GM23338 (cell line): Measurements from ENCODE around the gene ZNF708. TPM values are rescaled to one million over a fixed set of nuclear protein-coding genes. Genes with fewer than 3 reads are reported as not detected.

Experiments used
- ATAC-seq: fragments of 200-7000 bp; cut with Tn5 transposase; 3 replicates; pipeline ENCODE4 v1.9.1; 2020
- DNase-seq: peaks from one replicate; pipeline ENCODE4 v3.0.0-alpha.2; 2015; ENCODE audit warnings: low spot score
- H2AFZ ChIP-seq: fragments of 200-600 bp; sonication (generic); 2 replicates; pipeline ENCODE4 v1.8.0; 2016; ENCODE audit warnings: antibody characterized with exemption, mild to moderate bottlenecking, moderate library complexity
- H3F3A ChIP-seq: fragments of 200-600 bp; sonication (generic); replicated peaks from 2 replicates; pipeline ENCODE4 v1.8.0; 2017; ENCODE audit warnings: antibody characterized with exemption, mixed run types, low read depth
- H3K27ac ChIP-seq: fragments of 200-600 bp; sonication (generic); 2 replicates; pipeline ENCODE4 v1.6.1; 2016; ENCODE audit warnings: low read depth
- H3K27me3 ChIP-seq: fragments of 200-600 bp; sonication (generic); 2 replicates; pipeline ENCODE4 v1.8.0; 2016; ENCODE audit warnings: mild to moderate bottlenecking, mixed run types, moderate library complexity; ENCODE audit not compliant: insufficient read depth
- H3K36me3 ChIP-seq: fragments of 200-600 bp; sonication (generic); 2 replicates; pipeline ENCODE4 v1.8.0; 2016; ENCODE audit warnings: mild to moderate bottlenecking; ENCODE audit not compliant: insufficient read depth
- H3K4me1 ChIP-seq: fragments of 200-600 bp; sonication (generic); 2 replicates; pipeline ENCODE4 v1.8.0; 2016; ENCODE audit warnings: mild to moderate bottlenecking, moderate library complexity; ENCODE audit not compliant: insufficient read depth
- H3K4me2 ChIP-seq: fragments of 200-600 bp; sonication (generic); 2 replicates; pipeline ENCODE4 v1.7.1; 2017; ENCODE audit warnings: mixed run types
- H3K4me3 ChIP-seq: fragments of 200-600 bp; sonication (generic); 2 replicates; pipeline ENCODE4 v1.6.1; 2016; ENCODE audit warnings: mixed run types
- H3K79me2 ChIP-seq: fragments of 200-600 bp; sonication (generic); replicated peaks from 2 replicates; pipeline ENCODE4 v1.8.0; 2017; ENCODE audit warnings: mild to moderate bottlenecking; ENCODE audit not compliant: insufficient read depth
- H3K9me2 ChIP-seq: fragments of 200-600 bp; sonication (generic); 2 replicates; pipeline ENCODE4 v1.8.0; 2017; ENCODE audit not compliant: insufficient read depth
- H4K20me1 ChIP-seq: fragments of 200-600 bp; sonication (generic); replicated peaks from 2 replicates; pipeline ENCODE4 v1.8.0; 2017; ENCODE audit warnings: mild to moderate bottlenecking; ENCODE audit not compliant: insufficient read depth
- H3K27ac Mint-ChIP-seq: 2 replicates; pipeline ENCODE4 v1.8.0; 2020; ENCODE audit warnings: inconsistent platforms, mild to moderate bottlenecking, moderate library complexity, mixed read lengths
- H3K27me3 Mint-ChIP-seq: 3 replicates; pipeline ENCODE4 v1.8.0; 2022; ENCODE audit warnings: low read depth, mild to moderate bottlenecking, moderate library complexity, mixed read lengths, inconsistent platforms; ENCODE audit not compliant: insufficient read depth, poor library complexity
- H3K36me3 Mint-ChIP-seq: 3 replicates; pipeline ENCODE4 v1.8.0; 2021; ENCODE audit warnings: low read depth, mild to moderate bottlenecking, inconsistent platforms, moderate library complexity, mixed read lengths
- H3K4me1 Mint-ChIP-seq: 3 replicates; pipeline ENCODE4 v1.8.0; 2020; ENCODE audit warnings: mild to moderate bottlenecking, inconsistent platforms, mixed read lengths
- H3K4me3 Mint-ChIP-seq: 3 replicates; pipeline ENCODE4 v1.8.0; 2021; ENCODE audit warnings: moderate library complexity, mild to moderate bottlenecking, inconsistent platforms, mixed read lengths
- H3K9me3 Mint-ChIP-seq: 3 replicates; pipeline ENCODE4 v1.8.0; 2020; ENCODE audit warnings: moderate library complexity, mild to moderate bottlenecking, inconsistent platforms, mixed read lengths
- EZH2 ChIP-seq: fragments of 200-600 bp; sonication (generic); IDR thresholded peaks from one replicate; pipeline ENCODE4 v1.8.0; 2017; ENCODE audit warnings: antibody characterized with exemption, mild to moderate bottlenecking, low read depth; ENCODE audit not compliant: unreplicated experiment
- EZH2phosphoT487 ChIP-seq: fragments of 200-600 bp; sonication (generic); IDR thresholded peaks from one replicate; pipeline ENCODE4 v1.8.1; 2018; ENCODE audit warnings: antibody characterized with exemption; ENCODE audit not compliant: unreplicated experiment
- NANOG ChIP-seq: IDR thresholded peaks from 2 replicates; pipeline ENCODE4 v1.6.1; 2016; ENCODE audit warnings: antibody characterized with exemption, borderline replicate concordance
- POLR2AphosphoS5 ChIP-seq: IDR thresholded peaks from 2 replicates; pipeline ENCODE4 v1.6.1; 2016; ENCODE audit warnings: antibody characterized with exemption, low read depth
- STAT1 ChIP-seq: IDR thresholded peaks from one replicate; pipeline ENCODE4 v1.6.1; 2016; ENCODE audit warnings: antibody characterized with exemption; ENCODE audit not compliant: unreplicated experiment
- polyA plus RNA-seq: library from polyadenylated mRNA; unstranded; fragments of >200 nt; fragmentation: Nextera tagmentation; extraction: Ambion mirVana; gene quantifications from 2 replicates; pipeline ENCODE4 v1.2.1, GENCODE V29; 2016
- total RNA-seq: library from RNA; depleted of rRNA; stranded (reverse); fragments of >200 nt; shearing (Covaris generic); gene quantifications from 2 replicates; pipeline ENCODE4 v1.2.3, GENCODE V29; 2014
- TF ChIP-seq, protein P1 (sequence below), 2 experiments: fragments of 200-600 bp in 1 of 2; sonication (generic) in 1 of 2; conservative IDR thresholded peaks; 2 replicates each; pipeline versions ENCODE4 v1.5.1 to v1.6.1; 2016 to 2017; ENCODE audit warnings: antibody characterized with exemption in 2 of 2, low read depth in 2 of 2, mild to moderate bottlenecking in 2 of 2, moderate library complexity in 1 of 2
- TF ChIP-seq, protein P2 (sequence below): fragments of 250-450 bp; sonication (Bioruptor Pico); IDR thresholded peaks from 2 replicates; pipeline ENCODE4 v1.5.0; 2020; ENCODE audit warnings: mild to moderate bottlenecking, moderate library complexity
- TF ChIP-seq, protein P3 (sequence below): IDR thresholded peaks from 2 replicates; pipeline ENCODE4 v1.6.1; 2016; ENCODE audit warnings: antibody characterized with exemption

Gene ZNF708
- total and polyA plus RNA-seq, 2 experiments from 2014 or later: 15.7 to 71.9 TPM

DNA sequence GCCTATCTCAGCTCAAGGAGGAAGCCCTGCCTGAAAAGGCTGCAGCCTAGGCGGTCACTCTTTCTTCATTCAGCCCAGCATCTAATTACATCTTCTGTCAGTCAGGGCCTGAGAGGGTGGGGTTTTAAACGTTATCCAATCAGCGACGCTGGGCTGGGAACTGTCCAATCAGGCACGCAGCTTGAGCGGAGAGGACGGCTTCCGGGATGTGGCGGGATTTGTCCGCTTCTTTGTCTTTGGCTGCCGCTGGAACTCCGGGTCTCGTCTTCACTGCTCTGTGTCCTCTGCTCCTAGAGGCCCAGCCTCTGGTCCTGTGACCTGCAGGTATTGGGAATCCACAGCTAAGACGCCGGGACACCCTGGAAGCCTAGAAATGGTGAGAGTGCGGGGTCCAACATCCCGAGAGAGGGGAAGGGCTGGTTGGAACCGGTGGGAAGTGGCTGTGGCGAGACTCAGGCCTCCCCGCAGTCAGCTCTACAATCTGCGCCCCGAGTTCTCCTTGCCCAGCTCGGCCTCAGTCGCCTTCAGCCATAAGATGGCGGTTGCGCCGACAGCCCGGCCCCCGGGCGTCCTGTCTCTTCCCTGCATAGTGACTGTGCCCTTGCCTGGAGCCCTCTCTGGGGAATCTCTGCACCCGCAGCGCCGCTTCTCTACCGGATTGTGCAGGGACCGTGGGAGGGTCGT lies 29.7 kb upstream of the ZNF708 start, which contains the start of gene ZNF738:
ZNF738 (plus strand) TSS at position 233 of the 684 bp plus-strand sequence; CDS start at position 374, 141 bp downstream.
- Histone ChIP-seq H3K4me1 (peaks cover 17% of the 10 kb centered on the region; the same call in 1 of the 2 replicates), H3K27me3 (no peaks in the 10 kb centered on the region), H3K79me2 (peaks cover 49% of the 10 kb centered on the region), H3K27ac (peak within 1 kb of the TSS; percentile 90), H4K20me1 (peaks cover 29% of the 10 kb centered on the region), H3K9me2 (no peaks in the 10 kb centered on the region), H3K4me2 (peak within 1 kb of the TSS; percentile 95), H3F3A (no peaks in the 10 kb centered on the region; the same call in 1 of the 2 replicates), H3K4me3 (peak within 1 kb of the TSS; percentile 96), H3K36me3 (peaks cover 29% of the 10 kb centered on the region), H2AFZ (no peak within 1 kb of the TSS; the same call in 1 of the 2 replicates)
- Mint-ChIP-seq H3K4me3 (peak within 1 kb of the TSS; percentile 99), H3K9me3 (no peaks in the 10 kb centered on the region; the same call in 2 of the 3 replicates), H3K36me3 (peaks cover 49% of the 10 kb centered on the region), H3K27ac (peak within 1 kb of the TSS; percentile 100), H3K27me3 (peaks cover 2% of the 10 kb centered on the region), H3K4me1 (peaks cover 4% of the 10 kb centered on the region; the same call in 1 of the 3 replicates)
- ATAC-seq (peak; percentile 97), DNase-seq (peak; percentile 99)
- TF ChIP-seq POLR2AphosphoS5 (peak; percentile 95), STAT1 (no peak)

DNA sequence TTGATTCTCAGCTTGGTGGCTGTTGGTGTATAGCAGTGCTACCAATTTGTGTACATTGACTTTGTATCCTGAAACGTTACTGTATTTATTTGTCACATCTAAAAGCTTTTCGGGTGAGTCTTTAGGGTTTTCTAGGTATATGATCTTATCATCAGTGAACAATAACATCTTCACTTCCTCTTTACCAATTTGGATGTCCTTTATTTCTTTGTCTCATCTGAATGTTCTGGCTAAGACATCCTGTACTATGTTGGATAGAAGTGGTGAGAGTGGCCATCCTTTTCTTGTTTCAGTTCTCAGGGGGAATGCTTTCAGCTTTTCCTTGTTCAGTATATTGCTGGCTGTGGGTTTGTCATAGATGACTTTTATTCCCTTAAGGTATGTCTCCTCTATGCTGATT lies 23.6 kb upstream of the ZNF708 start:
- Histone ChIP-seq H3K4me1 (no peaks in the 10 kb centered on the region), H3K4me2 (no peak overlapping the region), H3K4me3 (no peak overlapping the region), H3F3A (no peaks in the 10 kb centered on the region), H3K9me2 (no peaks in the 10 kb centered on the region), H3K27me3 (no peaks in the 10 kb centered on the region), H2AFZ (no peak overlapping the region), H3K79me2 (no peaks in the 10 kb centered on the region), H4K20me1 (no peaks in the 10 kb centered on the region), H3K36me3 (no peaks in the 10 kb centered on the region; the same call in 1 of the 2 replicates), H3K27ac (no peak overlapping the region)
- Mint-ChIP-seq H3K36me3 (peaks cover 7% of the 10 kb centered on the region; the same call in 2 of the 3 replicates), H3K4me3 (no peak overlapping the region), H3K27me3 (no peaks in the 10 kb centered on the region), H3K9me3 (peaks cover 16% of the 10 kb centered on the region), H3K27ac (no peak overlapping the region), H3K4me1 (no peaks in the 10 kb centered on the region)
- DNase-seq (no peak), ATAC-seq (no peak)
- TF ChIP-seq STAT1 (no peak), NANOG (no peak), EZH2phosphoT487 (no peak), EZH2 (no peak), POLR2AphosphoS5 (no peak)
- TF ChIP-seq, protein P1, sequence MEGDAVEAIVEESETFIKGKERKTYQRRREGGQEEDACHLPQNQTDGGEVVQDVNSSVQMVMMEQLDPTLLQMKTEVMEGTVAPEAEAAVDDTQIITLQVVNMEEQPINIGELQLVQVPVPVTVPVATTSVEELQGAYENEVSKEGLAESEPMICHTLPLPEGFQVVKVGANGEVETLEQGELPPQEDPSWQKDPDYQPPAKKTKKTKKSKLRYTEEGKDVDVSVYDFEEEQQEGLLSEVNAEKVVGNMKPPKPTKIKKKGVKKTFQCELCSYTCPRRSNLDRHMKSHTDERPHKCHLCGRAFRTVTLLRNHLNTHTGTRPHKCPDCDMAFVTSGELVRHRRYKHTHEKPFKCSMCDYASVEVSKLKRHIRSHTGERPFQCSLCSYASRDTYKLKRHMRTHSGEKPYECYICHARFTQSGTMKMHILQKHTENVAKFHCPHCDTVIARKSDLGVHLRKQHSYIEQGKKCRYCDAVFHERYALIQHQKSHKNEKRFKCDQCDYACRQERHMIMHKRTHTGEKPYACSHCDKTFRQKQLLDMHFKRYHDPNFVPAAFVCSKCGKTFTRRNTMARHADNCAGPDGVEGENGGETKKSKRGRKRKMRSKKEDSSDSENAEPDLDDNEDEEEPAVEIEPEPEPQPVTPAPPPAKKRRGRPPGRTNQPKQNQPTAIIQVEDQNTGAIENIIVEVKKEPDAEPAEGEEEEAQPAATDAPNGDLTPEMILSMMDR (conservative IDR thresholded peaks at IDR 0.05; ENCODE audit: low read depth in 2 of 2): no peak
- TF ChIP-seq, protein P2, sequence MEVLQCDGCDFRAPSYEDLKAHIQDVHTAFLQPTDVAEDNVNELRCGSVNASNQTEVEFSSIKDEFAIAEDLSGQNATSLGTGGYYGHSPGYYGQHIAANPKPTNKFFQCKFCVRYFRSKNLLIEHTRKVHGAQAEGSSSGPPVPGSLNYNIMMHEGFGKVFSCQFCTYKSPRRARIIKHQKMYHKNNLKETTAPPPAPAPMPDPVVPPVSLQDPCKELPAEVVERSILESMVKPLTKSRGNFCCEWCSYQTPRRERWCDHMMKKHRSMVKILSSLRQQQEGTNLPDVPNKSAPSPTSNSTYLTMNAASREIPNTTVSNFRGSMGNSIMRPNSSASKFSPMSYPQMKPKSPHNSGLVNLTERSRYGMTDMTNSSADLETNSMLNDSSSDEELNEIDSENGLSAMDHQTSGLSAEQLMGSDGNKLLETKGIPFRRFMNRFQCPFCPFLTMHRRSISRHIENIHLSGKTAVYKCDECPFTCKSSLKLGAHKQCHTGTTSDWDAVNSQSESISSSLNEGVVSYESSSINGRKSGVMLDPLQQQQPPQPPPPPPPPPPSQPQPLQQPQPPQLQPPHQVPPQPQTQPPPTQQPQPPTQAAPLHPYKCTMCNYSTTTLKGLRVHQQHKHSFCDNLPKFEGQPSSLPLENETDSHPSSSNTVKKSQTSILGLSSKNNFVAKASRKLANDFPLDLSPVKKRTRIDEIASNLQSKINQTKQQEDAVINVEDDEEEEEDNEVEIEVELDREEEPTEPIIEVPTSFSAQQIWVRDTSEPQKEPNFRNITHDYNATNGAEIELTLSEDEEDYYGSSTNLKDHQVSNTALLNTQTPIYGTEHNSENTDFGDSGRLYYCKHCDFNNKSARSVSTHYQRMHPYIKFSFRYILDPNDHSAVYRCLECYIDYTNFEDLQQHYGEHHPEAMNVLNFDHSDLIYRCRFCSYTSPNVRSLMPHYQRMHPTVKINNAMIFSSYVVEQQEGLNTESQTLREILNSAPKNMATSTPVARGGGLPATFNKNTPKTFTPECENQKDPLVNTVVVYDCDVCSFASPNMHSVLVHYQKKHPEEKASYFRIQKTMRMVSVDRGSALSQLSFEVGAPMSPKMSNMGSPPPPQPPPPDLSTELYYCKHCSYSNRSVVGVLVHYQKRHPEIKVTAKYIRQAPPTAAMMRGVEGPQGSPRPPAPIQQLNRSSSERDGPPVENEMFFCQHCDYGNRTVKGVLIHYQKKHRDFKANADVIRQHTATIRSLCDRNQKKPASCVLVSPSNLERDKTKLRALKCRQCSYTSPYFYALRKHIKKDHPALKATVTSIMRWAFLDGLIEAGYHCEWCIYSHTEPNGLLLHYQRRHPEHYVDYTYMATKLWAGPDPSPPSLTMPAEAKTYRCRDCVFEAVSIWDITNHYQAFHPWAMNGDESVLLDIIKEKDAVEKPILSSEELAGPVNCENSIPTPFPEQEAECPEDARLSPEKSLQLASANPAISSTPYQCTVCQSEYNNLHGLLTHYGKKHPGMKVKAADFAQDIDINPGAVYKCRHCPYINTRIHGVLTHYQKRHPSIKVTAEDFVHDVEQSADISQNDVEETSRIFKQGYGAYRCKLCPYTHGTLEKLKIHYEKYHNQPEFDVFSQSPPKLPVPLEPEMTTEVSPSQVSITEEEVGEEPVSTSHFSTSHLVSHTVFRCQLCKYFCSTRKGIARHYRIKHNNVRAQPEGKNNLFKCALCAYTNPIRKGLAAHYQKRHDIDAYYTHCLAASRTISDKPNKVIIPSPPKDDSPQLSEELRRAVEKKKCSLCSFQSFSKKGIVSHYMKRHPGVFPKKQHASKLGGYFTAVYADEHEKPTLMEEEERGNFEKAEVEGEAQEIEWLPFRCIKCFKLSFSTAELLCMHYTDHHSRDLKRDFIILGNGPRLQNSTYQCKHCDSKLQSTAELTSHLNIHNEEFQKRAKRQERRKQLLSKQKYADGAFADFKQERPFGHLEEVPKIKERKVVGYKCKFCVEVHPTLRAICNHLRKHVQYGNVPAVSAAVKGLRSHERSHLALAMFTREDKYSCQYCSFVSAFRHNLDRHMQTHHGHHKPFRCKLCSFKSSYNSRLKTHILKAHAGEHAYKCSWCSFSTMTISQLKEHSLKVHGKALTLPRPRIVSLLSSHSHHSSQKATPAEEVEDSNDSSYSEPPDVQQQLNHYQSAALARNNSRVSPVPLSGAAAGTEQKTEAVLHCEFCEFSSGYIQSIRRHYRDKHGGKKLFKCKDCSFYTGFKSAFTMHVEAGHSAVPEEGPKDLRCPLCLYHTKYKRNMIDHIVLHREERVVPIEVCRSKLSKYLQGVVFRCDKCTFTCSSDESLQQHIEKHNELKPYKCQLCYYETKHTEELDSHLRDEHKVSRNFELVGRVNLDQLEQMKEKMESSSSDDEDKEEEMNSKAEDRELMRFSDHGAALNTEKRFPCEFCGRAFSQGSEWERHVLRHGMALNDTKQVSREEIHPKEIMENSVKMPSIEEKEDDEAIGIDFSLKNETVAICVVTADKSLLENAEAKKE: no peak
- TF ChIP-seq, protein P3, sequence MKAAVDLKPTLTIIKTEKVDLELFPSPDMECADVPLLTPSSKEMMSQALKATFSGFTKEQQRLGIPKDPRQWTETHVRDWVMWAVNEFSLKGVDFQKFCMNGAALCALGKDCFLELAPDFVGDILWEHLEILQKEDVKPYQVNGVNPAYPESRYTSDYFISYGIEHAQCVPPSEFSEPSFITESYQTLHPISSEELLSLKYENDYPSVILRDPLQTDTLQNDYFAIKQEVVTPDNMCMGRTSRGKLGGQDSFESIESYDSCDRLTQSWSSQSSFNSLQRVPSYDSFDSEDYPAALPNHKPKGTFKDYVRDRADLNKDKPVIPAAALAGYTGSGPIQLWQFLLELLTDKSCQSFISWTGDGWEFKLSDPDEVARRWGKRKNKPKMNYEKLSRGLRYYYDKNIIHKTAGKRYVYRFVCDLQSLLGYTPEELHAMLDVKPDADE: no peak
